HG02678 (cell line): ENCODE data around the gene FOXO6.

ENCODE experiments used
- ATAC-seq: cut with Tn5 transposase; IDR thresholded peaks from one replicate; pipeline ENCODE4 v1.9.1; 2021; ENCODE audit warnings: mild to moderate bottlenecking, moderate library complexity; ENCODE audit not compliant: unreplicated experiment

Gene FOXO6

GRCh38 chr1:41380979-41381691 is 19.9 kb downstream of the FOXO6 start:
- no peak for ATAC-seq

GRCh38 chr1:41381692-41382479 is 20.7 kb downstream of the FOXO6 start:
- no peak for ATAC-seq

GRCh38 chr1:41382480-41383090 is 21.4 kb downstream of the FOXO6 start:
- no peak for ATAC-seq

- no peak for ATAC-seq
Measured at GRCh38 chr1:41383094-41383852, 22.0 kb downstream of the FOXO6 start.

GRCh38 chr1:41384579-41384978 is 23.3 kb downstream of the FOXO6 start:
- no peak for ATAC-seq

- no peak for ATAC-seq
Measured at GRCh38 chr1:41385398-41386195, 24.4 kb downstream of the FOXO6 start.

GRCh38 chr1:41386196-41386663 is 25.0 kb downstream of the FOXO6 start:
- no peak for ATAC-seq

GRCh38 chr1:41387667-41388091 is 26.4 kb downstream of the FOXO6 start:
- no peak for ATAC-seq

- ATAC-seq, result no peak
Measured at GRCh38 chr1:41388510-41388909, 27.3 kb downstream of the FOXO6 start.

GRCh38 chr1:41389009-41389408 is 27.8 kb downstream of the FOXO6 start:
- no peak for ATAC-seq

GRCh38 chr1:41390166-41390565 is 28.9 kb downstream of the FOXO6 start:
- no peak for ATAC-seq

GRCh38 chr1:41390573-41390972 is 29.3 kb downstream of the FOXO6 start:
- ATAC-seq, result no peak

GRCh38 chr1:41391834-41392527 is 30.7 kb downstream of the FOXO6 start:
- no peak for ATAC-seq

GRCh38 chr1:41392528-41392924 is 31.3 kb downstream of the FOXO6 start:
- no peak for ATAC-seq

- no peak for ATAC-seq
Measured at GRCh38 chr1:41393716-41394368, 32.6 kb downstream of the FOXO6 start.

- ATAC-seq, result no peak
Measured at GRCh38 chr1:41394369-41394744, 33.1 kb downstream of the FOXO6 start.

- no peak for ATAC-seq
Measured at GRCh38 chr1:41394959-41395956, 34.0 kb downstream of the FOXO6 start.

- no peak for ATAC-seq
Measured at GRCh38 chr1:41396084-41396483, 34.9 kb downstream of the FOXO6 start.
